Uterus (tissue), 4 donors: ENCODE data around the gene ROBO2. TPM values are rescaled to one million over a fixed set of nuclear protein-coding genes. Genes with fewer than 3 reads are reported as not detected.

ENCODE experiments used
- DNase-seq, 2 donors: peaks; one replicate each; pipeline ENCODE4 v3.0.0-alpha.2; 2019 to 2020
- H3K27ac ChIP-seq, 2 donors: fragments of 200-600 bp; sonication (generic); 1 replicate in 1 of 2; 2 replicates in 1 of 2; pipeline ENCODE4 v1.5.1; 2016 to 2018
- H3K27me3 ChIP-seq, 2 donors: fragments of 200-600 bp; sonication (generic); one replicate each; pipeline ENCODE4 v1.5.1; 2018 to 2019; ENCODE audit warnings: control low read depth in 1 of 2
- H3K36me3 ChIP-seq, 2 donors: fragments of 200-600 bp; sonication (generic); one replicate each; pipeline ENCODE4 v1.5.1; 2019; ENCODE audit warnings: control low read depth in 1 of 2
- H3K4me1 ChIP-seq, 2 donors: fragments of 200-600 bp; sonication (generic); one replicate each; pipeline ENCODE4 v1.5.1; 2018 to 2019; ENCODE audit warnings: control low read depth in 1 of 2
- H3K4me3 ChIP-seq, 2 donors: fragments of 200-600 bp; sonication (generic); 1 replicate in 1 of 2; 2 replicates in 1 of 2; pipeline ENCODE4 v1.5.1; 2018 to 2019; ENCODE audit warnings: mild to moderate bottlenecking in 1 of 2
- H3K9me3 ChIP-seq, 2 donors: fragments of 200-600 bp; sonication (generic); one replicate each; pipeline ENCODE4 v1.5.1; 2019; ENCODE audit warnings: control low read depth in 1 of 2
- CTCF ChIP-seq, 4 experiments: fragments of 200-600 bp in 2 of 4; fragments of 450-650 bp in 2 of 4; sonication (generic) in 2 of 4; IDR thresholded peaks; one replicate each; pipeline ENCODE4 v1.5.1; 2016 to 2019; ENCODE audit warnings: antibody characterized with exemption in 4 of 4, mild to moderate bottlenecking in 2 of 4, moderate library complexity in 1 of 4
- POLR2A ChIP-seq, 2 donors: fragments of 450-650 bp; IDR thresholded peaks; one replicate each; pipeline ENCODE4 v1.6.1; 2016; ENCODE audit warnings: antibody characterized with exemption in 2 of 2, mild to moderate bottlenecking in 1 of 2, moderate library complexity in 1 of 2
- intact Hi-C: fragments of 100-400 bp; cut with DNase I; formaldehyde crosslinking; loops from one replicate; pipeline ENCODE4 v1.15.1; 2023; ENCODE audit warnings: low total_unique reads
- total RNA-seq, 4 donors: library from RNA; depleted of rRNA in 3 of 4; stranded (reverse); fragments of >200 nt in 3 of 4; gene quantifications; one replicate each; pipeline versions ENCODE4 v1.1.0 to v1.2.4, GENCODE V29; 2014 to 2023
- donor health status: DM: yes; HTN: yes; CAD: no.

ROBO2 gene
- total RNA-seq, 4 donors from 2014 or later = 0.26 to 51.3 (median 0.49) TPM; not detected in 1

- H3K27me3 ChIP-seq = no peaks in the 10 kb centered on the region
- TF ChIP-seq CTCF (IDR thresholded peaks at IDR 0.05) (no peak), POLR2A (IDR thresholded peaks at IDR 0.05) (no peak)
- no peaks in the 10 kb centered on the region for H3K4me1 ChIP-seq
- no peak for DNase-seq
- no peaks in the 10 kb centered on the region for H3K36me3 ChIP-seq
- H3K9me3 ChIP-seq = no peaks in the 10 kb centered on the region
- intact Hi-C loops = no loop called here
- H3K4me3 ChIP-seq = no peak overlapping the region
- no peak overlapping the region for H3K27ac ChIP-seq
Observed at GRCh38 chr3:77464111-77464688, 424.3 kb downstream of the ROBO2 start.

DNA sequence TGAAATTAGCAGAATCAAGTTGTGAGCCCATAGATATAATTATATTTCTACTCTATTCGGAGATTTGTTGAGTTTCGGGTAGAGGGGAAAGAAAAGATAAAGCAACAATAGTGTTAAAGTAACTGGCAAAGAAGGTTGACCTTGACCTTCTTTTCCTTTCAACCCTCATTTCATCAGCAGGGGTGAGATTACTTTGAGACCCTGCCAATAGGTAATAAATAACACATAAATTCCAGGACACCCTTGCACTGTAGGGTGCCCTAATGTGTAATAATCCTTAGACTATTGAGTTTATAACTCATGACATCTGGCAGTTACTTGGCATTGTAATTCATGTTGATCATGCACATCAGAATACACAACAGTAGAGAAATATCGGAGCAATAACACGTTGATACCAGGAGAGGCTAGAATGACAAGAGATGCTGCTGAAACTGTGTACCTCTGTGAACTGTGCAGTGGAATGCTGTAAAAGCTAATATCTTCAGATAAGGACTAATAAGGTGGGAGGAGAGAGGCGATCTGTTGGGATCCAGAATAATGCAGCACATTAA, 426.7 kb downstream of the ROBO2 start:
- Histone ChIP-seq H3K27me3 (no peaks in the 10 kb centered on the region), H3K9me3 (no peaks in the 10 kb centered on the region), H3K4me3 (no peak overlapping the region), H3K27ac (no peak overlapping the region), H3K4me1 (no peaks in the 10 kb centered on the region), H3K36me3 (no peaks in the 10 kb centered on the region)
- no peak for TF ChIP-seq POLR2A (IDR thresholded peaks at IDR 0.05)
- no peak for TF ChIP-seq CTCF (IDR thresholded peaks at IDR 0.05)
- no peak for DNase-seq
- intact Hi-C loops = no loop called here

DNA sequence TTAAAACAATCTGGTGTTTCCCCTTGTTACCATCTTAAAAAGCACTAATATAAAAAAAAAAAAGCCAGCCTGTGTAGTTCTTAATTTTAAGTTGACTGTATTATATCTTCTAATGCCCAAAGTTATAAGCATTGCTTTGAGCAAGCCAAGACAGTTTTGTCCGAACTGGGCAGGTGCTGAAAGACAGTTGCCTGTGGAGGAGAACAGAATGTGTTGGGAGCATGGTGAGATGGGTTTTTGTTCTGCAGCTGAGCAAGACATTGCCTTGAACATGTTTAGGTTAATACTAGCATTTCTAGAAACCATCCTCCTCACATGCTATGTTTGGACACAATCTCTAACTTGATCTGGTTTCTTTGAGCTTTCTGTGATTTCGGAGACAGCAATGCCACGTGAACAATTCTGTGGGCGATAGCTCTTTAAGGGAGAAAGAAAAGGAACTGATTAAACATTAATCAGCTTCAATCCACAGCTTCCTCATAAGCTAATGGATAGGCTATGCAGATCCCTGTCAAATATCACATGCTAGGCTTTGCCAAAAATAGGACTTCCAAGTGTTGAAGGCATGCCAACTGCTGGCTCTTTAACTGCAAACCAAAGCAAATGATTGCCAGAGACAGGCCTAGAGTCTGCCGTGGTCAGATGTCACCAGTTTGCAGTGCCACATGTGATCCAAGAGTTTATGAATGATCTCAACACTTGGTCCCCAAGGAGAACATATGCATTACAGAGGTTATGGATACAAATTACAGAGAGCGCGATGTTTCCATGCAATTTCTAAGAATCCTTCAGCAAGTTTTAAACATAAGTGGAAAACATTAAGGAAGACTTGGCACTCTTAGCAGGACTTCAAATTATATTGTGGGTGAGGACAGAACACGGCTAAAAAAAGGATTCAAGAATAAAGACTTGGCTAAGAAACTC, 428.1 kb downstream of the ROBO2 start:
- intact Hi-C loops = no loop called here
- Histone ChIP-seq H3K27ac (peak overlapping the region in 1 of 2 donors; percentile 40), H3K36me3 (no peaks in the 10 kb centered on the region), H3K9me3 (no peaks in the 10 kb centered on the region), H3K4me3 (no peak overlapping the region), H3K4me1 (no peaks in the 10 kb centered on the region), H3K27me3 (no peaks in the 10 kb centered on the region)
- DNase-seq = no peak
- no peak for TF ChIP-seq CTCF (IDR thresholded peaks at IDR 0.05)
- TF ChIP-seq POLR2A (IDR thresholded peaks at IDR 0.05) = no peak

DNA sequence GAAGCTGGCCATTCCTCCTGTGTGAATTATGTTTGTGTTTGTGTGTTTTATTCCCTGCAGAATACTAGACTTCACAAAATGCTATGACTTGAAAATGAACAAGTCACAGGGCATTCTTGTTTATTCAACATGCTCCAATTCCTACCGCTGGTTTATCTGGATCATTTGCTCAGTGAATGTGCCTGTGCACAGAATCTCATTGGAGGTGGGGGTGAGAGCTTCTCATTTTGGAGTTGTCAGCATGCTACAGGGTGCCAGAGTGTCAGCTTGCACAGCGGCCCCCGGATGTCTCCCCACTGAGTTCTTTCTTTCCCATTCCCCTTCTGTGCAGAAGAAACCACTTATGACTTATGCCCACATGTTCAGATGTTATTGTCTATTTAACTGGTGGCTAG, 428.7 kb downstream of the ROBO2 start:
- Histone ChIP-seq H3K36me3 (no peaks in the 10 kb centered on the region), H3K27ac (peak overlapping the region in 1 of 2 donors; percentile 40), H3K27me3 (no peaks in the 10 kb centered on the region), H3K4me3 (no peak overlapping the region), H3K4me1 (no peaks in the 10 kb centered on the region), H3K9me3 (no peaks in the 10 kb centered on the region)
- no peak for DNase-seq
- TF ChIP-seq CTCF (IDR thresholded peaks at IDR 0.05) (no peak), POLR2A (IDR thresholded peaks at IDR 0.05) (no peak)
- intact Hi-C loops = no loop called here

DNA sequence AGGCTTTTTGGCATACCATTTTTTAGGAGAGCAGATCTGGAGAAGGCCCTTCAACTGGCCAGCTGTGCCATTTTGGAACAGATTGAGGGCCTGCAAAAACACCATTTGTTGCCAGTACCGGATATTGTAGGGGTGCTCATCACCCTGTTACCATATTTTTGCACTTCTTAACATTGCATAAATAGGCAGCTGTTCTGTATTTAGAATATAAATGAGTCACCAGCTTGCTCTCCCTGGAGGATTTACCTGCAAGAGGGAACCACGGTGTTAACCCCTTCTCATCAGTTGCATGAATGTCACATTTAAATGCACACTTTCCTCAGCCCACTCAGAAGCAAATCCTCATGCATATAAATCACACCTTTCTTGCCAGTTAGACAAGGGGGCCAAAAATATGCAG, 435.6 kb downstream of the ROBO2 start:
- DNase-seq = no peak
- no peaks in the 10 kb centered on the region for H3K4me1 ChIP-seq
- no peaks in the 10 kb centered on the region for H3K36me3 ChIP-seq
- H3K27me3 ChIP-seq = no peaks in the 10 kb centered on the region
- no peak for TF ChIP-seq POLR2A (IDR thresholded peaks at IDR 0.05)
- TF ChIP-seq CTCF (IDR thresholded peaks at IDR 0.05) = no peak
- H3K27ac ChIP-seq = no peak overlapping the region
- intact Hi-C loops = no loop called here
- H3K4me3 ChIP-seq = no peak overlapping the region
- H3K9me3 ChIP-seq = no peaks in the 10 kb centered on the region
